SU-DHL-6 (cell line): Measurements from ENCODE around the gene NAV2.

Experiments
- H2AFZ ChIP-seq: fragments of 200-600 bp; sonication (generic); 2 replicates; pipeline ENCODE4 v1.6.1; 2014; ENCODE audit warnings: low read depth, mild to moderate bottlenecking, moderate library complexity, mixed read lengths, antibody characterized with exemption, low read length; ENCODE audit not compliant: severe bottlenecking
- H3F3A ChIP-seq: fragments of 200-600 bp; shearing (Covaris generic); 2 replicates; pipeline ENCODE4 v1.6.0; 2016; ENCODE audit warnings: antibody characterized with exemption, mild to moderate bottlenecking; ENCODE audit not compliant: insufficient read depth
- H3K27ac ChIP-seq: fragments of 200-600 bp; sonication (generic); 2 replicates; pipeline ENCODE4 v1.5.1; 2016; ENCODE audit warnings: low read depth, mild to moderate bottlenecking, low read length, moderate library complexity, mixed read lengths
- H3K27me3 ChIP-seq: fragments of 200-600 bp; sonication (generic), shearing (Covaris generic); 2 replicates; pipeline ENCODE4 v1.6.0; 2014; ENCODE audit warnings: mild to moderate bottlenecking, low read length
- H3K36me3 ChIP-seq: fragments of 200-600 bp; sonication (generic); 2 replicates; pipeline ENCODE4 v1.6.1; 2014; ENCODE audit warnings: mild to moderate bottlenecking, low read length, mixed read lengths
- H3K4me2 ChIP-seq: fragments of 300-600, 200-600 bp; shearing (Covaris generic), sonication (generic); 2 replicates; pipeline ENCODE4 v1.6.0; 2014; ENCODE audit warnings: low read length, low read depth, mild to moderate bottlenecking; ENCODE audit not compliant: poor library complexity, severe bottlenecking
- H3K4me3 ChIP-seq: fragments of 200-600 bp; sonication (generic); 2 replicates; pipeline ENCODE4 v1.5.1; 2014; ENCODE audit warnings: antibody characterized with exemption, low read length, mild to moderate bottlenecking, mixed read lengths; ENCODE audit not compliant: insufficient read depth, poor library complexity, severe bottlenecking
- H3K79me2 ChIP-seq: fragments of 200-600 bp; sonication (generic); 2 replicates; pipeline ENCODE4 v1.6.1; 2014; ENCODE audit warnings: mild to moderate bottlenecking, low read length, moderate library complexity; ENCODE audit not compliant: insufficient read depth
- H3K9ac ChIP-seq: fragments of 200-600 bp; sonication (generic); 2 replicates; pipeline ENCODE4 v1.7.0; 2014; ENCODE audit warnings: mild to moderate bottlenecking, low read length
- H3K9me2 ChIP-seq: fragments of 200-600 bp; sonication (generic); replicated peaks from 2 replicates; pipeline ENCODE4 v1.6.1; 2014; ENCODE audit warnings: low read length; ENCODE audit not compliant: insufficient read depth
- H3K9me3 ChIP-seq: fragments of 200-600 bp; sonication (generic); 2 replicates; pipeline ENCODE4 v1.6.1; 2014; ENCODE audit warnings: low read length, mixed read lengths; ENCODE audit not compliant: insufficient read depth
- H4K20me1 ChIP-seq: fragments of 200-600 bp; sonication (generic); 2 replicates; pipeline ENCODE4 v1.6.1; 2014; ENCODE audit warnings: low read depth, mild to moderate bottlenecking, antibody characterized with exemption, low read length, moderate library complexity, mixed read lengths
- EZH2phosphoT487 ChIP-seq: fragments of 200-600 bp; sonication (generic), shearing (Covaris generic); conservative IDR thresholded peaks from 2 replicates; pipeline ENCODE4 v1.6.1; 2018; ENCODE audit warnings: mild to moderate bottlenecking, antibody characterized with exemption, low read length, moderate library complexity, mixed read lengths
- TF ChIP-seq, protein P1 (sequence below): fragments of 200-600 bp; sonication (generic); IDR thresholded peaks from one replicate; pipeline ENCODE4 v1.5.1; 2017; ENCODE audit warnings: antibody characterized with exemption, mild to moderate bottlenecking, low read length, moderate library complexity; ENCODE audit not compliant: insufficient read depth, poor library complexity, severe bottlenecking

The NAV2 gene

DNA sequence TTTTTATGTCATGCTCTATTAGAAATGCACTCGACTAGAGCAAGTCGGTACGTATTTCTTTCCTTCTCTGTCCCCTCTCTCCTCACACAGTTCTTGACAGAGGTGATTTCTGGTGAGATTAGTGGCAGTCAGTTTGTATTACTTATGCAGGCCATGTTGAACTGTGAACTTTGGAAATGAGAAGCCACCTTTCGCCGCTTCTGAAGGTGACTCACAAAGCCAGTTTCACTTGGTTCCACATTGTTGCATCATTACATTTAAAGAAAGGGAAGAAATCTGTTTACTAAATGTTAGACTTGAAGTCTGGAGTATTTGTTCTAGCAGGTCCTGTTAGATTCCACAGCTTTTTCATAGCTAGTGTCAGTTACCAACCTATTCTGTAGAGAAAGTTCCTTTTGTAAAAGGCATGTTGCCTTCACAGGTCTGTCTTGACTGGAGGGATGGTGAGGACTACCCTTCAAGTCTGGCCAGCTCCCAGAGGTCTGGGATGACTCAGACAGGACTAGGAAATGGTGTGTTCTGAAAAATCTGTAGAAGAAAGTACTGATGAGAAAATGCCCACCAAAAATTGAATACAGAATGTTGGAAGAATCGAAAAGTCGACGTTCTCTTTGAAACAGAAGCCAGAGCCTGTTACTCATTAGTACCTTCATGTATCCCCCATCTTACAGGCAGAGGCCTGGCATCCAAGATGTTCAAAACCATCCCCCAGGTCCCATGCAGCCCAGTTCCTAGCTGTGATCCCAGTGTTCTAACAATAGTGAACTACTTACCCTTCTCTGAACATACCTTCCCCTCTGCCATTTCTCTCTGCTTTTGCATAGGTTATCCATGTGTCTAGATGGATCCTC lies 266.3 kb downstream of the NAV2 start:
- no peaks in the 10 kb centered on the region for H3F3A ChIP-seq
- no peak overlapping the region for H3K9ac ChIP-seq
- no peak overlapping the region for H3K4me3 ChIP-seq
- TF ChIP-seq, protein P1, sequence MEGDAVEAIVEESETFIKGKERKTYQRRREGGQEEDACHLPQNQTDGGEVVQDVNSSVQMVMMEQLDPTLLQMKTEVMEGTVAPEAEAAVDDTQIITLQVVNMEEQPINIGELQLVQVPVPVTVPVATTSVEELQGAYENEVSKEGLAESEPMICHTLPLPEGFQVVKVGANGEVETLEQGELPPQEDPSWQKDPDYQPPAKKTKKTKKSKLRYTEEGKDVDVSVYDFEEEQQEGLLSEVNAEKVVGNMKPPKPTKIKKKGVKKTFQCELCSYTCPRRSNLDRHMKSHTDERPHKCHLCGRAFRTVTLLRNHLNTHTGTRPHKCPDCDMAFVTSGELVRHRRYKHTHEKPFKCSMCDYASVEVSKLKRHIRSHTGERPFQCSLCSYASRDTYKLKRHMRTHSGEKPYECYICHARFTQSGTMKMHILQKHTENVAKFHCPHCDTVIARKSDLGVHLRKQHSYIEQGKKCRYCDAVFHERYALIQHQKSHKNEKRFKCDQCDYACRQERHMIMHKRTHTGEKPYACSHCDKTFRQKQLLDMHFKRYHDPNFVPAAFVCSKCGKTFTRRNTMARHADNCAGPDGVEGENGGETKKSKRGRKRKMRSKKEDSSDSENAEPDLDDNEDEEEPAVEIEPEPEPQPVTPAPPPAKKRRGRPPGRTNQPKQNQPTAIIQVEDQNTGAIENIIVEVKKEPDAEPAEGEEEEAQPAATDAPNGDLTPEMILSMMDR: no peak
- no peak for TF ChIP-seq EZH2phosphoT487
- no peak overlapping the region for H2AFZ ChIP-seq
- H3K27me3 ChIP-seq: no peaks in the 10 kb centered on the region
- no peaks in the 10 kb centered on the region for H3K9me2 ChIP-seq
- no peaks in the 10 kb centered on the region for H3K79me2 ChIP-seq
- no peaks in the 10 kb centered on the region for H3K9me3 ChIP-seq
- H4K20me1 ChIP-seq: no peaks in the 10 kb centered on the region
- H3K27ac ChIP-seq: no peak overlapping the region
- no peaks in the 10 kb centered on the region for H3K36me3 ChIP-seq
- H3K4me2 ChIP-seq: no peak overlapping the region

DNA sequence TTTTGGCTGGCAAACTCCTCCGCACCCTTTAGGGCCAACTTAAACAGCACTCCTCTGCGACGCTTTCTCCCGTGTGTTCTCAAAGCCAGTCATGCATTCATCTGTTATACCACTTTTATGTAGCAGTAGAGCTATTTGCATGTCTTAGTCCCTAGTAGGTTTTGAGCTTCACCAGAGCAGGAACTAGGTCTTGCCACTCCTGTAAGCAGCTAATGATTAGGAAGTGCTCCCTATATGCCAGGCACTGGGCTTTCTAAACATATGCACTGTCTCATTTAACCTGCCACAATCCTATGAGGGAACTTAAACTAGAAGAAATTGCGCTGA lies 266.8 kb downstream of the NAV2 start:
- Histone ChIP-seq H2AFZ (no peak overlapping the region), H3K4me2 (no peak overlapping the region), H3K4me3 (no peak overlapping the region), H3K9ac (no peak overlapping the region), H3K9me2 (no peaks in the 10 kb centered on the region), H3F3A (no peaks in the 10 kb centered on the region), H3K27ac (no peak overlapping the region), H3K36me3 (no peaks in the 10 kb centered on the region), H3K27me3 (no peaks in the 10 kb centered on the region), H4K20me1 (no peaks in the 10 kb centered on the region), H3K9me3 (no peaks in the 10 kb centered on the region), H3K79me2 (no peaks in the 10 kb centered on the region)
- TF ChIP-seq EZH2phosphoT487: no peak
- TF ChIP-seq, protein P1: no peak

DNA sequence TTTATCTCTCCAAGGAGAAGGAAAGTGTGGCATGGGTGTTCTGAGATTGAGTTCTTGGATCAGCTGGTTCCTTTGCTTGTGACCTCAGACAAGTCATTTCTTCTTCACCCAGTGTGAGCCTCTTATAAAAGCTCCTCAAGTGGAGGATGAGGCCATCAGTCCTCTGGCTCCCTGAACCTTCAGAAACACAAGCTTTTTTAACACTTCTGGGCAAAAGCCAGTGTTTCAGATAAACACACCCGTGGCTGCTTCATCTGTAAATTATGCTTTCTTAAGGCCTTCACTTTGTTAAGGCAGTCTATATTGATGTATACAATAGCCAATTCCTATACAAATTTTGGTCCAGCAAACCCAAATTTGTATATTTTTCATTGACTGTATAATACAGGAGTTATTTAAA lies 267.8 kb downstream of the NAV2 start:
- Histone ChIP-seq H3K79me2 (no peaks in the 10 kb centered on the region), H3K4me2 (no peak overlapping the region), H3K27me3 (no peaks in the 10 kb centered on the region), H4K20me1 (no peaks in the 10 kb centered on the region), H3K27ac (no peak overlapping the region), H3K36me3 (no peaks in the 10 kb centered on the region), H3K9me3 (no peaks in the 10 kb centered on the region), H3K4me3 (no peak overlapping the region), H3K9me2 (no peaks in the 10 kb centered on the region), H3K9ac (no peak overlapping the region), H3F3A (no peaks in the 10 kb centered on the region), H2AFZ (no peak overlapping the region)
- TF ChIP-seq, protein P1: no peak
- no peak for TF ChIP-seq EZH2phosphoT487
